ENCODE data around the gene ANK2. TPM values are rescaled to one million over a fixed set of nuclear protein-coding genes. Genes with fewer than 3 reads are reported as not detected.

The ANK2 gene
- total and polyA plus RNA-seq, 2 experiments from 2014 or later, result 10.9 to 25.9 TPM

- no peak overlapping the region for H3K27ac ChIP-seq
- H3F3A ChIP-seq (ENCODE audit: insufficient read depth), result peaks cover 8% of the 10 kb centered on the region; the same call in 1 of the 2 replicates
- H2AFZ ChIP-seq, result 0 out of 2 replicates have a peak overlapping the region, but pooled peaks have one; percentile 18
- no peak overlapping the region for H3K4me2 ChIP-seq (ENCODE audit: unreplicated experiment)
- peaks cover 30% of the 10 kb centered on the region for H3K4me1 ChIP-seq (ENCODE audit: insufficient read depth)
- H3K9ac ChIP-seq, result no peak overlapping the region
- WGBS, 2 experiments (ENCODE audit: low coverage in 1 of 2, low lambda C conversion rate in 2 of 2, missing lambda C conversion rate in 2 of 2), result 68 to 81% methylated on average over 1 of the region's 1 CpG
- no peaks in the 10 kb centered on the region for H3K9me2 ChIP-seq (ENCODE audit: insufficient read depth)
- TF ChIP-seq EZH2 (IDR thresholded peaks at IDR 0.05; ENCODE audit: insufficient read depth, poor library complexity, severe bottlenecking) (no peak), EZH2phosphoT487 (IDR thresholded peaks at IDR 0.05; ENCODE audit: insufficient read depth, low read depth) (no peak)
- no peaks in the 10 kb centered on the region for H3K36me3 ChIP-seq (ENCODE audit: low read depth)
- H3K4me3 ChIP-seq, result no peak overlapping the region
- DNase-seq, result no peak
- in situ Hi-C loops (cut with MboI), result no loop called here
- no peaks in the 10 kb centered on the region for H3K79me2 ChIP-seq (ENCODE audit: insufficient read depth)
- H3K27me3 ChIP-seq (replicated peaks; ENCODE audit: insufficient read depth), result no peaks in the 10 kb centered on the region
- no peaks in the 10 kb centered on the region for H3K9me3 ChIP-seq (ENCODE audit: low read depth)
- no peaks in the 10 kb centered on the region for H4K20me1 ChIP-seq (ENCODE audit: insufficient read depth)
These were observed 95.7 kb downstream of the ANK2 start for GRCh38 chr4:113145147-113145518.

DNA sequence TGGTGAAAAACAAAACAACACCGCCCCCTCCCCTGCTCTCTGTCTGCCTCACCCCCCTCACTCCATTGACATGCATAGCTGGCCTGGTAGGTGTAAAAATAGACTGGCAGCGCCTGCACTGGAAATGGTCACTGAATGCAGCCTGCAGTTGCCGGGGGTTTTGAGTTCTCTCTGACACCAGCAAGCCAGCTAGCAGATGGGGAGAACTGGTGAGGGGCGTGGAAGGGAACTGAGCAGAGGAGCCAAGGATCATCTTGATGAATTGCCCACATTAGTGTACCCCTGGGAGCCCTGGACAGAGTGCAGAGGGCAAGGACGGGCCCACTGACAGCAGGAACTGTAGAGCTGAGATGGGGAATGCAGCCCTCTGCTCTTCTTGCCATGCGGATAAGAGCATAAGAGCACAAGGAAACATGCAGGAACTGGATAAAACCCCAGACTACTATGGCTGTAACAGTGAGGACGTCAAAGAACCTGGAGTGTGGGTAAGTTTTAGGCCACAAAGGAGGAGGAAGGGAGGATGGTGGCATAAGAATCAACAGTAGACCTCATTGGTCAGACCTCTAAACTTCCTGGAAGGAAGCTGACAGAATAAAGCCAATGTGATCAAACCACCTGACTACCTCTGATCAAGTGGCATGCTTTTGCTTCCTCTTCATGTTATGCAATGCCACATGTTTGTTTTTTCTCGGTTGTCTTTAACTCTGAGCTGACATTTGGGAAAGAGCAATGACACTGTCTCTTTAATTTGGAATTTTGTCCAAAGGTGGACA, 96.3 kb downstream of the ANK2 start:
- WGBS, 2 experiments (ENCODE audit: low coverage in 1 of 2, low lambda C conversion rate in 2 of 2, missing lambda C conversion rate in 2 of 2), result 47 to 55% methylated on average over 8 of the region's 8 CpGs
- Histone ChIP-seq H3K79me2 (ENCODE audit: insufficient read depth) (no peaks in the 10 kb centered on the region), H3K27ac (no peak overlapping the region), H4K20me1 (ENCODE audit: insufficient read depth) (no peaks in the 10 kb centered on the region), H3K9ac (no peak overlapping the region), H3K27me3 (replicated peaks; ENCODE audit: insufficient read depth) (no peaks in the 10 kb centered on the region), H3K9me3 (ENCODE audit: low read depth) (no peaks in the 10 kb centered on the region), H2AFZ (0 out of 2 replicates have a peak overlapping the region, but pooled peaks have one; percentile 18), H3K4me3 (no peak overlapping the region), H3K4me2 (ENCODE audit: unreplicated experiment) (no peak overlapping the region), H3K36me3 (ENCODE audit: low read depth) (no peaks in the 10 kb centered on the region), H3F3A (ENCODE audit: insufficient read depth) (peaks cover 8% of the 10 kb centered on the region; the same call in 1 of the 2 replicates), H3K4me1 (ENCODE audit: insufficient read depth) (peaks cover 30% of the 10 kb centered on the region), H3K9me2 (ENCODE audit: insufficient read depth) (no peaks in the 10 kb centered on the region)
- in situ Hi-C loops (cut with MboI), result no loop called here
- TF ChIP-seq EZH2phosphoT487 (IDR thresholded peaks at IDR 0.05; ENCODE audit: insufficient read depth, low read depth), result no peak
- no peak for TF ChIP-seq EZH2 (IDR thresholded peaks at IDR 0.05; ENCODE audit: insufficient read depth, poor library complexity, severe bottlenecking)
- peak; percentile 7 for DNase-seq

DNA sequence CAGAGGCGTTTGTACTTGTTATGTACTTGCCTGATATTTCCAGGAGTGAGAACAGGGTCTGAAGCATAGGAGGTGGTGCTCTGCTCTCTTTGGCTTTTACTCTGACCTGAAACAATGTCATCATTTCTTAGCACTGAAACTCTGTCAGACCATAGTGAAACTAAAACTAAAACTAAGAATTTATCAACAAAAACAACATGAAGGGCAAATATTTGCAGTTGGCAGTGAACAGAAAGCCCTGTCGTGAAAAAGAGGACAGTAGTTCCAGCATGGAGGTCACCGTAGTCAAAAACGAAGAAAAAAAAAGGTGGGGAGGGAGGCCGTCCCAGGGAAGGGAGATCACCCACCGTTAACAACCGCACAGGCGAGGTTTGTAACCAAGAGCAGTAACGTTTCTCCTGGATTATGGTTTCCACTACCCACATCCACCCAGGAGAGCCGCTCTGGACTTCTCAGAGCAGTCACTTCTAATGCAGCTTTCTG, 97.5 kb downstream of the ANK2 start:
- in situ Hi-C loops (cut with MboI), result no loop called here

DNA sequence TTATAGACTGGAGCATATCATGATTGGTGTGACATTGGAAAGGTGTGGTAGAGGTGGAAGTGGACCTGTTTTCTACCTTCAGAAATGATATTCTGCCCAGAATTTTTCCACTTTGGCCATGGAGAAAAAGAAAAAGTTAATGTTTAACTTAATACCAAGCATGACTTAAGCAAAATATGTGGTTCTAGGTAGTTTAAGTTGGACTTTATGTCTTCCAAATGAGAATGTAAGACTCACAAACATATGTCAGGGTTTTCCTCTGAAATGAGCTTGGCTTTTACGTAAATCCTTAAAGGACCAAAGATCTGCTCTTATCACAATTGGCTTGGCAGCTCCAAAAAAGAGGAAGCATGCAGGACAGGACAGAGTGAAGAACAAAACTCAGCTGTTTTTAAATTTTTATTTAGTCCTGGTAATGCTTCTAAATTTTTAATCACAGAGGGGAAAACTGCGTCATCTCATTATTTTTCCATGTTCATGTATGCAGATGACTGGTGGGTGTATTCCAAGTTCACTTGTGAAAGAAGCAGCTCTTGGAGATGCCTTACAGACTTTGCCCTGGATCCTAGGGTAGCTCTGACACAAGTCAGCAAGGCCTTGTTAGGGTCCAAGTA, 98.2 kb downstream of the ANK2 start:
- DNase-seq, result peak; percentile 14
- peak overlapping the region; percentile 80 for H3K9ac ChIP-seq
- H3K4me3 ChIP-seq, result peak overlapping the region; percentile 80
- peaks cover 15% of the 10 kb centered on the region; the same call in 1 of the 2 replicates for H3K4me1 ChIP-seq (ENCODE audit: insufficient read depth)
- no peaks in the 10 kb centered on the region for H3K27me3 ChIP-seq (replicated peaks; ENCODE audit: insufficient read depth)
- no peak for TF ChIP-seq EZH2phosphoT487 (IDR thresholded peaks at IDR 0.05; ENCODE audit: insufficient read depth, low read depth)
- WGBS, 2 experiments (ENCODE audit: low coverage in 1 of 2, low lambda C conversion rate in 2 of 2, missing lambda C conversion rate in 2 of 2), result 41 to 44% methylated on average over 2 of the region's 2 CpGs
- H3K36me3 ChIP-seq (ENCODE audit: low read depth), result no peaks in the 10 kb centered on the region
- peak overlapping the region; percentile 62 for H3K27ac ChIP-seq
- no peaks in the 10 kb centered on the region for H3K79me2 ChIP-seq (ENCODE audit: insufficient read depth)
- no peaks in the 10 kb centered on the region for H4K20me1 ChIP-seq (ENCODE audit: insufficient read depth)
- no peaks in the 10 kb centered on the region for H3K9me3 ChIP-seq (ENCODE audit: low read depth)
- in situ Hi-C loops (cut with MboI), result no loop called here
- peak overlapping the region; percentile 99 for H2AFZ ChIP-seq
- H3K9me2 ChIP-seq (ENCODE audit: insufficient read depth), result no peaks in the 10 kb centered on the region
- no peaks in the 10 kb centered on the region; the same call in 1 of the 2 replicates for H3F3A ChIP-seq (ENCODE audit: insufficient read depth)
- H3K4me2 ChIP-seq (ENCODE audit: unreplicated experiment), result peak overlapping the region; percentile 96

More for the DNA sequence above, 97.5 kb downstream of the ANK2 start:
- 2 to 3% methylated on average over 10 of the region's 10 CpGs for WGBS, 2 experiments (ENCODE audit: low coverage in 1 of 2, low lambda C conversion rate in 2 of 2, missing lambda C conversion rate in 2 of 2)
- peak overlapping the region; percentile 99 for H2AFZ ChIP-seq
- H4K20me1 ChIP-seq (ENCODE audit: insufficient read depth), result no peaks in the 10 kb centered on the region
- H3K9me3 ChIP-seq (ENCODE audit: low read depth), result no peaks in the 10 kb centered on the region
- no peaks in the 10 kb centered on the region for H3K9me2 ChIP-seq (ENCODE audit: insufficient read depth)
- peak overlapping the region; percentile 96 for H3K4me2 ChIP-seq (ENCODE audit: unreplicated experiment)
- H3K4me1 ChIP-seq (ENCODE audit: insufficient read depth), result peaks cover 21% of the 10 kb centered on the region
- H3K27me3 ChIP-seq (replicated peaks; ENCODE audit: insufficient read depth), result no peaks in the 10 kb centered on the region
- H3K4me3 ChIP-seq, result peak overlapping the region; percentile 80
- H3K9ac ChIP-seq, result peak overlapping the region; percentile 80
- no peaks in the 10 kb centered on the region for H3K36me3 ChIP-seq (ENCODE audit: low read depth)
- peaks cover 3% of the 10 kb centered on the region; the same call in 1 of the 2 replicates for H3F3A ChIP-seq (ENCODE audit: insufficient read depth)
- H3K27ac ChIP-seq, result peak overlapping the region; percentile 62
- no peaks in the 10 kb centered on the region for H3K79me2 ChIP-seq (ENCODE audit: insufficient read depth)
- TF ChIP-seq EZH2phosphoT487 (IDR thresholded peaks at IDR 0.05; ENCODE audit: insufficient read depth, low read depth) (no peak), EZH2 (IDR thresholded peaks at IDR 0.05; ENCODE audit: insufficient read depth, poor library complexity, severe bottlenecking) (no peak)
- DNase-seq, result peak; percentile 59

Data from GM23248 (cell line).